ENCODE measurements around the gene SERPINB2.

The SERPINB2 gene

DNA sequence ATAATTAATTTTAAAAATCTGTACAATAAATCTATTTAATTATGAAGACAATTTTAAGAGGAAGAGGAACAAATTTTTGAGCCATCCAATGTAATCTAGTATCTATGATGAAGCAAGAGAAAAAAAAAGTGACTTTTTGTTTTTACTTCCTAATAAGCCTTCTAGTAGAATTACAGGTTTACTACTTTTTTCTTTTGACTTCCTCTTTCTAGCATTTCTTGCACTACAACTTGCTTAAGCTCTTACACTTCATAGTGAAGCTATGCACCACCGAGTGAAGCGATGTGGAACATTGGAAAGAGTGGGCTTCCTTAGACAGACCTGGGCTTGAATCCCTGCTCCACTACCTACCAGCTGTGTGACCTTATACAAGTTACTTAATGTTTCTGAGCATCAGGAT is 2.1 kb downstream of the SERPINB2 start:
- H3K27ac Mint-ChIP-seq = no peak overlapping the region
- peaks cover 5% of the 10 kb centered on the region for H3K4me1 Mint-ChIP-seq
- H3K36me3 Mint-ChIP-seq (ENCODE audit: low read depth) = no peaks in the 10 kb centered on the region
- no peaks in the 10 kb centered on the region for H3K9me3 Mint-ChIP-seq
- DNase-seq = no peak
- TF ChIP-seq, protein P1, sequence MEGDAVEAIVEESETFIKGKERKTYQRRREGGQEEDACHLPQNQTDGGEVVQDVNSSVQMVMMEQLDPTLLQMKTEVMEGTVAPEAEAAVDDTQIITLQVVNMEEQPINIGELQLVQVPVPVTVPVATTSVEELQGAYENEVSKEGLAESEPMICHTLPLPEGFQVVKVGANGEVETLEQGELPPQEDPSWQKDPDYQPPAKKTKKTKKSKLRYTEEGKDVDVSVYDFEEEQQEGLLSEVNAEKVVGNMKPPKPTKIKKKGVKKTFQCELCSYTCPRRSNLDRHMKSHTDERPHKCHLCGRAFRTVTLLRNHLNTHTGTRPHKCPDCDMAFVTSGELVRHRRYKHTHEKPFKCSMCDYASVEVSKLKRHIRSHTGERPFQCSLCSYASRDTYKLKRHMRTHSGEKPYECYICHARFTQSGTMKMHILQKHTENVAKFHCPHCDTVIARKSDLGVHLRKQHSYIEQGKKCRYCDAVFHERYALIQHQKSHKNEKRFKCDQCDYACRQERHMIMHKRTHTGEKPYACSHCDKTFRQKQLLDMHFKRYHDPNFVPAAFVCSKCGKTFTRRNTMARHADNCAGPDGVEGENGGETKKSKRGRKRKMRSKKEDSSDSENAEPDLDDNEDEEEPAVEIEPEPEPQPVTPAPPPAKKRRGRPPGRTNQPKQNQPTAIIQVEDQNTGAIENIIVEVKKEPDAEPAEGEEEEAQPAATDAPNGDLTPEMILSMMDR (IDR thresholded peaks at IDR 0.05) = no peak
- H3K4me3 Mint-ChIP-seq = no peak overlapping the region
- peaks cover 6% of the 10 kb centered on the region for H3K27me3 Mint-ChIP-seq (ENCODE audit: low read depth, poor library complexity)

DNA sequence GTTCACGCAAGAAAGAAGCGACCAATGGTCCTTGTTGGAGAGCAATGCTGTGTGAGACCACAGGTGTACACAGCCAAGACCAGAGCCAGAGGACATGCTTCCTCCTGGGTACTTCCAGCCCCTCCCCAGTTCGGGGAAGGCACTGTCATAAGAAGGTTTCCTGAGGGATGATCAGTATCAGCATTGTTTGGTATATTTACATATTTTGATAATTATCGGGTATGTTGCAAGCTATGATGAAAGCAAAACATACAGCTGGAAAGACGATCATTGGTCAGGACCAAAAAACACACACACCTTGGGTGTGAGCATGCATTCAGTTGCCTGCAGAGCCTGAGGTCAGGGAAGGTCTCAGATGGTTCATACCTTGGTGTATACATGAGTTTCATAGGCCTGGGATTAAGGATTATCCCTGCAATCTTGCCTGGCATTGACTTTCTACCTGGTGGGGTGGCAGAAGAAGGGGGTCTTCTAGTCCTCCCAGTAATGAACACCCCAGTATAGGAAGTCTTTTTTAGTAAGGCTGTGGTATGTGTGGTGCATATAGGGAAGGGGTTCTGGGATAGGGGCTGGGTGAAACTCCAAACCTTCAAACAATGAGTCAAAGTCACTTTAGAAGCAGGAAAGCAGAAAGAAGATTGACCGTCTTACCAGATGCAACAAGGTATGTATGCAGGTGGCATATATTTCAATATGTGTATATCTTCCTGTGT is 2.9 kb downstream of the SERPINB2 start:
- Mint-ChIP-seq H3K36me3 (ENCODE audit: low read depth) (no peaks in the 10 kb centered on the region), H3K9me3 (no peaks in the 10 kb centered on the region), H3K27me3 (ENCODE audit: low read depth, poor library complexity) (peaks cover 6% of the 10 kb centered on the region), H3K4me1 (peaks cover 5% of the 10 kb centered on the region), H3K4me3 (no peak overlapping the region), H3K27ac (peak overlapping the region; percentile 27)
- no peak for DNase-seq
- TF ChIP-seq, protein P1 (IDR thresholded peaks at IDR 0.05) = no peak

DNA sequence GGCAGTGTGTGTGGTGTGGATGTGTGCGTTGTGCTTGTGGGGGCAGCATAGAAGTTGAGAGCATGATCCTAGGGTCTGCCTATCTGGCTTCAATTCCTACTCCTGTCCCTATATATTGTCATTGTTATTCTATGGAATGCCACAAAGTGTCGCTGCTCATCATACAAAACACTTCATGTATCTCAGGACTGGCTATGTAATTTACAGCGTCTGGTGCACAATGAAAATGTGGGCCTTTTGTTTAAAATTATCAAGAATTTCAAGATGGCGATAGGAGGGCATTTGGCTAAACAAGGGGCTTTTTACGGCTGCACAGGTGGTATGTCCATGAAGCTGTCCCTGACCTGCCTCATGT is 3.4 kb downstream of the SERPINB2 start:
- no peak for DNase-seq

DNA sequence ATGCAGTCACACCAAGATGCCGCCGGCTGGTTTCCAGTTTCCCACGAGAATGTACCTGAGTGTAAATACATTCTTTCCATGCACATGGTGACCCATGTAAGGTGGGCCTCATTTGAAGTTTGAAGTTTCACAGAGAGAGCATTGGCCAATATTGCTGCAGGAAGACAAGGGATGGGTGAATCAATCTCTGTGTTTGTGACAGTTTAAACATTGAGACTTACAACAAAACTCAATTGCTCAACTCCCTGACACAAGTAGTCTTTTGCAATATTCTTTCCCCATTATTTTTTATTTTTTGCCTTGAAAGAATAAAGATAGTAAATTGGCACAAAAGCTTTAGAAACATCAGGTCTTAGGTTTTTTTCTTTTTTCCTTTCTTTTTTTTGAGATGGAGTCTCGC is 5.1 kb downstream of the SERPINB2 start:
- H3K27me3 Mint-ChIP-seq (ENCODE audit: low read depth, poor library complexity) = peaks cover 6% of the 10 kb centered on the region
- H3K4me3 Mint-ChIP-seq = no peak overlapping the region
- peaks cover 13% of the 10 kb centered on the region for H3K4me1 Mint-ChIP-seq
- TF ChIP-seq, protein P1 (IDR thresholded peaks at IDR 0.05) = no peak
- DNase-seq = no peak
- H3K36me3 Mint-ChIP-seq (ENCODE audit: low read depth) = no peaks in the 10 kb centered on the region
- no peaks in the 10 kb centered on the region for H3K9me3 Mint-ChIP-seq
- no peak overlapping the region for H3K27ac Mint-ChIP-seq

More for the DNA sequence above, 3.4 kb downstream of the SERPINB2 start:
- H3K9me3 Mint-ChIP-seq = no peaks in the 10 kb centered on the region
- TF ChIP-seq, protein P1 (IDR thresholded peaks at IDR 0.05) = no peak
- no peak overlapping the region for H3K27ac Mint-ChIP-seq
- peaks cover 5% of the 10 kb centered on the region for H3K4me1 Mint-ChIP-seq
- peaks cover 6% of the 10 kb centered on the region for H3K27me3 Mint-ChIP-seq (ENCODE audit: low read depth, poor library complexity)
- H3K36me3 Mint-ChIP-seq (ENCODE audit: low read depth) = no peaks in the 10 kb centered on the region
- no peak overlapping the region for H3K4me3 Mint-ChIP-seq

DNA sequence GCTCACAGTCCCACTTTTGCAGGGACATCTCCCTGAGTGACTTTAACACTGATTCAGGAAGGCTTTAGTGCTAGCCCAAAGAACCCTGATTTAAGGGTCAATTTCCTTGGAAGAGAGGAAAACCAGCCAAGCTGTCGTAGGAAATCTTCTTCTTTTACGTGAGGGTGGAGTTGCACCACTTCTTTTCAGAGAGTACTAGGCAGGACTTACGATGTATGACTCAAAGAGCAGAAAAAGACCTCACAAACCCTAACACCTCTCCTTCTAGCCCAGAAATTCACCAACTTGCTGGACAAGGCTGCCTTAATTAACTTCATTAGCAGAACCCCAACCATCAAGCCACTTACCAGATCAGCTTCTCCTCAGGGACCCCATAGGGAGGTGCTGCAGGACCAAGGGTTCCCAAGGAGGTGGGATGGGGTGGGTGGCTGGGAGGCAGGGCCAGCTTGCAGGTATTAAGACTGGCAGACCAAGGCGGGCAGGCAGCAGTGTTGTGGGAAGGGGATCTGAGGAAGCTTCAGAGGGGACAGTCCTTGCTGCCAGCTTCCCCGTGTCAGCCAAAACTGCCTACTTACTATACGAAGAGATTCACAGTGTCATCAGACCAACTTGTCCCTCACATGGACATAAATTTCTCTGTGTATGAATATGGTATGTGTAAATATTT is 6.7 kb downstream of the SERPINB2 start:
- Mint-ChIP-seq H3K4me1 (peaks cover 18% of the 10 kb centered on the region), H3K27ac (peak overlapping the region; percentile 27), H3K27me3 (ENCODE audit: low read depth, poor library complexity) (peaks cover 6% of the 10 kb centered on the region), H3K9me3 (no peaks in the 10 kb centered on the region), H3K4me3 (no peak overlapping the region), H3K36me3 (ENCODE audit: low read depth) (no peaks in the 10 kb centered on the region)
- DNase-seq = no peak
- TF ChIP-seq, protein P1 (IDR thresholded peaks at IDR 0.05) = no peak

DNA sequence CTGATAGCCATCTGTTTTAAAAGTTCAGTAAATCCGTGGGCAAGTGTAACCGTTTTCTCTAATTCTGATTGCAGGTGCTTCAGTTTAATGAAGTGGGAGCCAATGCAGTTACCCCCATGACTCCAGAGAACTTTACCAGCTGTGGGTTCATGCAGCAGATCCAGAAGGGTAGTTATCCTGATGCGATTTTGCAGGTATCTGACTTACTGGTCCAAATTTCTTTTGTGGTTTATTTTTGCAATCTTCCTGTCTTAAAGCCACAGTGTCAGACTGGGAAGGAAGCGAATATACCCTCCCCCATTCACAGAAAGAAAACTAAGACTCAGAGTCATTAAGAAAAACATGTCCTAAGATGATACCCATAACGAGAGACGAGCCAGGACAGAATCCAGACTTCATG is 7.7 kb downstream of the SERPINB2 start:
- Mint-ChIP-seq H3K4me1 (peaks cover 18% of the 10 kb centered on the region), H3K27ac (no peak overlapping the region), H3K36me3 (ENCODE audit: low read depth) (no peaks in the 10 kb centered on the region), H3K27me3 (ENCODE audit: low read depth, poor library complexity) (peaks cover 6% of the 10 kb centered on the region), H3K9me3 (peaks cover under 1% of the 10 kb centered on the region), H3K4me3 (no peak overlapping the region)
- no peak for DNase-seq
- TF ChIP-seq, protein P1 (IDR thresholded peaks at IDR 0.05) = no peak
